Placental epithelial cell (primary cell): Measurements from ENCODE around the gene AGXT2. TPM values are rescaled to one million over a fixed set of nuclear protein-coding genes. Genes with fewer than 3 reads are reported as not detected.

Experiments used
- total RNA-seq: library from RNA; depleted of rRNA; stranded (reverse); fragments of >200 nt; gene quantifications from 2 replicates; pipeline ENCODE4 v1.2.3, GENCODE V29; 2012

The AGXT2 gene
- total RNA-seq: not detected in 2 replicates

GRCh38 chr5:35047785-35048404 is at the start of gene AGXT2:
Gene AGXT2, minus strand, starts transcription at chr5:35047949. Its CDS starts 57 bp downstream, at chr5:35047892.

Other genes with a start within 250 kb of the AGXT2 start
- gene TTC23L, start 208.8 kb downstream of the AGXT2 start, total RNA-seq: 0.43 and 1.2 TPM in 2 replicates
- 21.6 and 27.1 TPM in 2 replicates for gene RAD1, start 132.4 kb downstream of the AGXT2 start, total RNA-seq
- gene BRIX1, start 132.2 kb downstream of the AGXT2 start, total RNA-seq: 14.9 and 23.1 TPM in 2 replicates
- 24.8 and 36.5 TPM in 2 replicates for gene DNAJC21, start 118.4 kb downstream of the AGXT2 start, total RNA-seq
- gene PRLR, start 182.5 kb upstream of the AGXT2 start, total RNA-seq: 16.6 and 25.5 TPM in 2 replicates